GM12873 (cell line): ENCODE measurements around the gene DZIP1L.

Source experiments
- CTCF ChIP-seq: IDR thresholded peaks from 2 replicates; pipeline ENCODE4 v1.5.1; 2012; ENCODE audit warnings: low read depth, mild to moderate bottlenecking, moderate library complexity, low read length, control low read depth; ENCODE audit not compliant: insufficient read depth; ENCODE audit errors: missing control alignments

Gene DZIP1L

GRCh38 chr3:138031536-138031935 lies 83.9 kb downstream of the DZIP1L start:
- TF ChIP-seq CTCF, result no peak

- TF ChIP-seq CTCF, result no peak
Measured at GRCh38 chr3:138030734-138031280, 84.6 kb downstream of the DZIP1L start.

- TF ChIP-seq CTCF, result no peak
Measured at GRCh38 chr3:138027821-138028220, 87.6 kb downstream of the DZIP1L start.

GRCh38 chr3:138025553-138025952 lies 89.9 kb downstream of the DZIP1L start:
- no peak for TF ChIP-seq CTCF

GRCh38 chr3:138023754-138024153 lies 91.7 kb downstream of the DZIP1L start:
- TF ChIP-seq CTCF, result no peak

- no peak for TF ChIP-seq CTCF
Measured at GRCh38 chr3:138019281-138020069, 95.9 kb downstream of the DZIP1L start.

- no peak for TF ChIP-seq CTCF
Measured at GRCh38 chr3:138016065-138016464, 99.3 kb downstream of the DZIP1L start.
